ENCODE data around the gene BARX2. TPM values are rescaled to one million over a fixed set of nuclear protein-coding genes. Genes with fewer than 3 reads are reported as not detected.

Gene BARX2
- total and polyA plus RNA-seq, 2 donors (not counting 3 experiments of a cell fraction or from before 2014, with no cell fraction given), result not detected

GRCh38 chr11:129391360-129391759 lies 15.7 kb downstream of the BARX2 start:
- Histone ChIP-seq H2AFZ (ENCODE audit: low read depth, low read length) (no peak overlapping the region), H3K9me1 (replicated peaks; ENCODE audit: control insufficient read depth, extremely low read depth, insufficient read depth, low read length) (no peaks in the 10 kb centered on the region), H3K4me3 (replicated peaks in 1 of 3; ENCODE audit: insufficient read depth in 1 of 3, low read depth in 1 of 3, low read length in 3 of 3) (no peak overlapping the region), H3K27me3 (ENCODE audit: control insufficient read depth in 2 of 2, insufficient read depth in 2 of 2, low read length in 2 of 2) (no peaks in the 10 kb centered on the region), H3K27ac (ENCODE audit: insufficient read depth, low read depth, low read length) (no peak overlapping the region), H4K20me1 (replicated peaks; ENCODE audit: control insufficient read depth, extremely low read depth, insufficient read depth, low read length) (no peaks in the 10 kb centered on the region), H3K9ac (replicated peaks; ENCODE audit: extremely low read depth, insufficient read depth, low read length) (no peak overlapping the region), H3K4me2 (ENCODE audit: insufficient read depth, low read length) (no peak overlapping the region), H3K4me1 (ENCODE audit: control insufficient read depth, extremely low read depth, insufficient read depth, low read length) (no peaks in the 10 kb centered on the region), H3K36me3 (ENCODE audit: control insufficient read depth in 2 of 2, extremely low read depth in 1 of 2, insufficient read depth in 2 of 2, low read length in 2 of 2) (no peaks in the 10 kb centered on the region), H3K9me3 (replicated peaks; ENCODE audit: control insufficient read depth, insufficient read depth, low read length) (no peaks in the 10 kb centered on the region), H3K79me2 (ENCODE audit: control insufficient read depth, insufficient read depth, low read length) (no peaks in the 10 kb centered on the region)
- ChIA-PET POLR2A (no interaction called here), CTCF (no interaction called here)
- BruUV-seq (replicated peaks), result no TSS peak
- no peak for FAIRE-seq
- intact Hi-C loops (cut with micrococcal nuclease), result no loop called here
- no peak for DNase-seq (ENCODE audit: low read depth, low spot score)
- dilution Hi-C loops (cut with MboI; ENCODE audit: extremely low pct_ligation_motif_present, low sequenced_read_pairs), result no loop called here
- TF ChIP-seq, protein P1, sequence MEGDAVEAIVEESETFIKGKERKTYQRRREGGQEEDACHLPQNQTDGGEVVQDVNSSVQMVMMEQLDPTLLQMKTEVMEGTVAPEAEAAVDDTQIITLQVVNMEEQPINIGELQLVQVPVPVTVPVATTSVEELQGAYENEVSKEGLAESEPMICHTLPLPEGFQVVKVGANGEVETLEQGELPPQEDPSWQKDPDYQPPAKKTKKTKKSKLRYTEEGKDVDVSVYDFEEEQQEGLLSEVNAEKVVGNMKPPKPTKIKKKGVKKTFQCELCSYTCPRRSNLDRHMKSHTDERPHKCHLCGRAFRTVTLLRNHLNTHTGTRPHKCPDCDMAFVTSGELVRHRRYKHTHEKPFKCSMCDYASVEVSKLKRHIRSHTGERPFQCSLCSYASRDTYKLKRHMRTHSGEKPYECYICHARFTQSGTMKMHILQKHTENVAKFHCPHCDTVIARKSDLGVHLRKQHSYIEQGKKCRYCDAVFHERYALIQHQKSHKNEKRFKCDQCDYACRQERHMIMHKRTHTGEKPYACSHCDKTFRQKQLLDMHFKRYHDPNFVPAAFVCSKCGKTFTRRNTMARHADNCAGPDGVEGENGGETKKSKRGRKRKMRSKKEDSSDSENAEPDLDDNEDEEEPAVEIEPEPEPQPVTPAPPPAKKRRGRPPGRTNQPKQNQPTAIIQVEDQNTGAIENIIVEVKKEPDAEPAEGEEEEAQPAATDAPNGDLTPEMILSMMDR (IDR thresholded peaks at IDR 0.05; ENCODE audit: extremely low read depth in 1 of 2, insufficient read depth in 1 of 2, low read depth in 1 of 2, low read length in 2 of 2), result no peak

- CTCF ChIA-PET, result no interaction called here
- H3K4me3 ChIP-seq (replicated peaks in 1 of 3; ENCODE audit: insufficient read depth in 1 of 3, low read depth in 1 of 3, low read length in 3 of 3), result no peak overlapping the region
Observed at GRCh38 chr11:129391821-129392220, 16.2 kb downstream of the BARX2 start.

More at GRCh38 chr11:129391821-129392220, 16.2 kb downstream of the BARX2 start:
- Histone ChIP-seq H3K9me3 (replicated peaks; ENCODE audit: control insufficient read depth, insufficient read depth, low read length) (no peaks in the 10 kb centered on the region), H4K20me1 (replicated peaks; ENCODE audit: control insufficient read depth, extremely low read depth, insufficient read depth, low read length) (no peaks in the 10 kb centered on the region), H3K4me2 (ENCODE audit: insufficient read depth, low read length) (no peak overlapping the region), H3K36me3 (ENCODE audit: control insufficient read depth in 2 of 2, extremely low read depth in 1 of 2, insufficient read depth in 2 of 2, low read length in 2 of 2) (no peaks in the 10 kb centered on the region), H3K27ac (ENCODE audit: insufficient read depth, low read depth, low read length) (no peak overlapping the region), H3K9ac (replicated peaks; ENCODE audit: extremely low read depth, insufficient read depth, low read length) (no peak overlapping the region), H3K27me3 (ENCODE audit: control insufficient read depth in 2 of 2, insufficient read depth in 2 of 2, low read length in 2 of 2) (no peaks in the 10 kb centered on the region), H3K79me2 (ENCODE audit: control insufficient read depth, insufficient read depth, low read length) (no peaks in the 10 kb centered on the region), H2AFZ (ENCODE audit: low read depth, low read length) (no peak overlapping the region), H3K9me1 (replicated peaks; ENCODE audit: control insufficient read depth, extremely low read depth, insufficient read depth, low read length) (no peaks in the 10 kb centered on the region), H3K4me1 (ENCODE audit: control insufficient read depth, extremely low read depth, insufficient read depth, low read length) (no peaks in the 10 kb centered on the region)
- BruUV-seq (replicated peaks), result no TSS peak
- no peak for TF ChIP-seq GATA2 (IDR thresholded peaks at IDR 0.05; ENCODE audit: insufficient read depth, insufficient read length, low read depth, low read length)
- TF ChIP-seq, protein P1 (IDR thresholded peaks at IDR 0.05; ENCODE audit: extremely low read depth in 1 of 2, insufficient read depth in 1 of 2, low read depth in 1 of 2, low read length in 2 of 2), result no peak
- TF ChIP-seq EZH2 (IDR thresholded peaks at IDR 0.05; ENCODE audit: borderline replicate concordance, low read depth, low read length, severe bottlenecking), result no peak
- no peak for TF ChIP-seq POLR2AphosphoS5 (IDR thresholded peaks at IDR 0.05; ENCODE audit: insufficient read depth, low read depth, low read length)
- TF ChIP-seq FOS (IDR thresholded peaks at IDR 0.05; ENCODE audit: borderline replicate concordance, insufficient read depth, low read length), result no peak
- no peak for TF ChIP-seq JUN (IDR thresholded peaks at IDR 0.05; ENCODE audit: borderline replicate concordance, insufficient read depth, insufficient read length, low read depth)
- no peak for TF ChIP-seq POLR2A (IDR thresholded peaks at IDR 0.05; ENCODE audit: low read depth, low read length)
- no peak for TF ChIP-seq MYC (IDR thresholded peaks at IDR 0.05; ENCODE audit: low read depth, low read length)
- TF ChIP-seq, protein P2, sequence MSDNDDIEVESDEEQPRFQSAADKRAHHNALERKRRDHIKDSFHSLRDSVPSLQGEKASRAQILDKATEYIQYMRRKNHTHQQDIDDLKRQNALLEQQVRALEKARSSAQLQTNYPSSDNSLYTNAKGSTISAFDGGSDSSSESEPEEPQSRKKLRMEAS (IDR thresholded peaks at IDR 0.05; ENCODE audit: insufficient read depth, insufficient read length), result no peak
- DNase-seq (ENCODE audit: low read depth, low spot score), result no peak
- POLR2A ChIA-PET, result no interaction called here
- dilution Hi-C loops (cut with MboI; ENCODE audit: extremely low pct_ligation_motif_present, low sequenced_read_pairs) (no loop called here), intact Hi-C loops (cut with micrococcal nuclease) (no loop called here)
- FAIRE-seq, result no peak

All from endothelial cell of umbilical vein (primary cell).